ENCODE results near the gene ECE1. TPM values are rescaled to one million over a fixed set of nuclear protein-coding genes. Genes with fewer than 3 reads are reported as not detected.

The ECE1 gene
- total RNA-seq, 1 donor from 2014 or later: 336 TPM

GRCh38 chr1:21305155-21305899 lies 15.1 kb upstream of the ECE1 start:
- no peak for DNase-seq (ENCODE audit: low spot score in 2 of 2)
- no peaks in the 10 kb centered on the region for H3K9me3 ChIP-seq
- H3K4me3 ChIP-seq: no peak overlapping the region
- no peaks in the 10 kb centered on the region for H3K27me3 ChIP-seq
- TF ChIP-seq CTCF (IDR thresholded peaks at IDR 0.05): no peak
- H3K36me3 ChIP-seq: no peaks in the 10 kb centered on the region
- no peak overlapping the region for H3K27ac ChIP-seq
- intact Hi-C loops (cut with DNase I): no loop called here
- peaks cover 23 to 39% of the 10 kb centered on the region in 2 donors for H3K4me1 ChIP-seq

- Histone ChIP-seq H3K27ac (no peak overlapping the region), H3K4me1 (peaks cover 23 to 40% of the 10 kb centered on the region in 2 donors)
These were observed 14.2 kb upstream of the ECE1 start for GRCh38 chr1:21304488-21304887.

GRCh38 chr1:21302747-21303715 lies 12.8 kb upstream of the ECE1 start:
- intact Hi-C loops (cut with DNase I): no loop called here
- peak overlapping the region; percentile 5 to 33 for H3K27ac ChIP-seq
- H3K4me3 ChIP-seq: no peak overlapping the region
- peaks cover 15 to 32% of the 10 kb centered on the region in 2 donors for H3K4me1 ChIP-seq
- no peaks in the 10 kb centered on the region for H3K36me3 ChIP-seq
- H3K27me3 ChIP-seq: no peaks in the 10 kb centered on the region
- DNase-seq (ENCODE audit: low spot score in 2 of 2): no peak
- no peaks in the 10 kb centered on the region for H3K9me3 ChIP-seq
- TF ChIP-seq CTCF (IDR thresholded peaks at IDR 0.05): peak in 2 of 3 experiments; percentile 10 to 43

More at GRCh38 chr1:21304488-21304887, 14.2 kb upstream of the ECE1 start:
- intact Hi-C loops (cut with DNase I): no loop called here
- Histone ChIP-seq H3K27me3 (no peaks in the 10 kb centered on the region), H3K36me3 (no peaks in the 10 kb centered on the region), H3K4me3 (no peak overlapping the region), H3K9me3 (no peaks in the 10 kb centered on the region)
- DNase-seq (ENCODE audit: low spot score in 2 of 2): no peak
- TF ChIP-seq CTCF (IDR thresholded peaks at IDR 0.05): no peak

GRCh38 chr1:21301794-21302440 lies 11.7 kb upstream of the ECE1 start:
- TF ChIP-seq CTCF (IDR thresholded peaks at IDR 0.05): no peak
- DNase-seq (ENCODE audit: low spot score in 2 of 2): no peak
- intact Hi-C loops (cut with DNase I): no loop called here
- Histone ChIP-seq H3K27ac (peak overlapping the region in 1 of 2 donors; percentile 5), H3K4me1 (peaks cover 16 to 28% of the 10 kb centered on the region in 2 donors), H3K27me3 (no peaks in the 10 kb centered on the region), H3K36me3 (no peaks in the 10 kb centered on the region), H3K9me3 (no peaks in the 10 kb centered on the region), H3K4me3 (no peak overlapping the region)

- no peak overlapping the region for H3K27ac ChIP-seq
- no peaks in the 10 kb centered on the region for H3K27me3 ChIP-seq
- no peaks in the 10 kb centered on the region for H3K9me3 ChIP-seq
- no peaks in the 10 kb centered on the region for H3K36me3 ChIP-seq
- no peak for TF ChIP-seq CTCF (IDR thresholded peaks at IDR 0.05)
- no peak for DNase-seq (ENCODE audit: low spot score in 2 of 2)
- H3K4me1 ChIP-seq: peaks cover 17 to 33% of the 10 kb centered on the region in 2 donors
- intact Hi-C loops (cut with DNase I): no loop called here
- H3K4me3 ChIP-seq: no peak overlapping the region
These were observed 10.5 kb upstream of the ECE1 start for GRCh38 chr1:21300774-21301173.
